Caco-2 (cell line): ENCODE results near the gene PRPH. TPM values are rescaled to one million over a fixed set of nuclear protein-coding genes. Genes with fewer than 3 reads are reported as not detected.

Experiments used
- BruUV-seq: library from RNA; stranded (reverse); fragments of 400-500 nt; replicated peaks from 2 replicates; lab custom pipeline; 2021; lab: Mats Ljungman, UMichigan
- CTCF ChIA-PET: fragments of 300-600 bp; sonication (Branson Sonifier 250); formaldehyde crosslinking; loops from one replicate; lab custom pipeline; 2022; ENCODE audit warnings: antibody characterized with exemption; lab: Charles Lee
- POLR2A ChIA-PET: fragments of 300-600 bp; sonication (Branson Sonifier 250); formaldehyde crosslinking; loops from one replicate; lab custom pipeline; 2022; ENCODE audit warnings: antibody characterized with exemption; lab: Charles Lee
- DNase-seq, 2 experiments: peaks; one replicate each; pipeline versions ENCODE4 v3.0.0 to v3.0.0-alpha.2; 2020 to 2022
- H3K27me3 ChIP-seq: replicated peaks from 2 replicates; pipeline ENCODE4 v1.6.0; 2011; ENCODE audit warnings: low read length; ENCODE audit not compliant: control insufficient read depth, insufficient read depth
- H3K36me3 ChIP-seq: 2 replicates; pipeline ENCODE4 v1.5.1; 2011; ENCODE audit warnings: low read length; ENCODE audit not compliant: control insufficient read depth, insufficient read depth
- H3K4me1 ChIP-seq: fragments of 250-450 bp; sonication (Bioruptor Pico); 2 replicates; pipeline ENCODE4 v1.5.1; 2020; ENCODE audit warnings: mild to moderate bottlenecking
- H3K4me3 ChIP-seq: 2 replicates; pipeline ENCODE4 v1.5.1; 2011; ENCODE audit warnings: low read depth, mild to moderate bottlenecking, control low read depth, low read length
- H3K9me3 ChIP-seq: fragments of 250-450 bp; sonication (Bioruptor Pico); 2 replicates; pipeline ENCODE4 v1.5.1; 2020; ENCODE audit warnings: mild to moderate bottlenecking, moderate library complexity
- H3K27ac Mint-ChIP-seq: one replicate; pipeline ENCODE4 v1.8.0; 2022; ENCODE audit warnings: mixed read lengths; ENCODE audit not compliant: unreplicated experiment
- H3K27me3 Mint-ChIP-seq: one replicate; pipeline ENCODE4 v1.8.0; 2022; ENCODE audit warnings: mixed read lengths; ENCODE audit not compliant: insufficient read depth, unreplicated experiment
- H3K36me3 Mint-ChIP-seq: one replicate; pipeline ENCODE4 v1.8.0; 2022; ENCODE audit warnings: mild to moderate bottlenecking, mixed read lengths; ENCODE audit not compliant: insufficient read depth, unreplicated experiment
- H3K4me1 Mint-ChIP-seq: one replicate; pipeline ENCODE4 v1.8.0; 2022; ENCODE audit warnings: low read depth, mixed read lengths; ENCODE audit not compliant: unreplicated experiment
- H3K4me3 Mint-ChIP-seq: one replicate; pipeline ENCODE4 v1.8.0; 2022; ENCODE audit warnings: mild to moderate bottlenecking, moderate library complexity, mixed read lengths; ENCODE audit not compliant: unreplicated experiment
- H3K9me3 Mint-ChIP-seq: one replicate; pipeline ENCODE4 v1.8.0; 2022; ENCODE audit warnings: mixed read lengths; ENCODE audit not compliant: unreplicated experiment
- CTCF ChIP-seq, 2 experiments: fragments of 200-600 bp in 1 of 2; IDR thresholded peaks; 1 replicate in 1 of 2; 2 replicates in 1 of 2; pipeline versions ENCODE4 v1.5.1 to v1.8.0; 2011 to 2022; ENCODE audit warnings: antibody characterized with exemption in 1 of 2, control low read depth in 1 of 2, inconsistent platforms in 1 of 2, low read depth in 1 of 2, low read length in 1 of 2, mild to moderate bottlenecking in 1 of 2, moderate library complexity in 1 of 2; ENCODE audit not compliant: insufficient read depth in 1 of 2, severe bottlenecking in 1 of 2, unreplicated experiment in 1 of 2
- intact Hi-C: fragments of 100-400 bp; cut with micrococcal nuclease; formaldehyde crosslinking; loops from one replicate; pipeline ENCODE4 v1.10.0; 2022; ENCODE audit not compliant: unreplicated experiment
- total RNA-seq: library from RNA; stranded (reverse); gene quantifications from 2 replicates; pipeline ENCODE4 v1.2.3, GENCODE V29; 2022

PRPH gene
- total RNA-seq, 1 experiment from 2014 or later: 4.9 TPM

- Histone ChIP-seq H3K36me3 (no peaks in the 10 kb centered on the region), H3K4me3 (peak overlapping the region; percentile 49), H3K9me3 (no peaks in the 10 kb centered on the region), H3K27me3 (no peaks in the 10 kb centered on the region), H3K4me1 (peaks cover 21% of the 10 kb centered on the region)
- intact Hi-C loops: no loop called here
- H3K36me3 Mint-ChIP-seq: peaks cover 8% of the 10 kb centered on the region
- no peak overlapping the region for H3K27ac Mint-ChIP-seq
- peaks cover 28% of the 10 kb centered on the region for H3K4me1 Mint-ChIP-seq
- ChIA-PET POLR2A (interaction anchor here (0.6 kb wide), 1 partner anchor 11 kb away, joined by 3 read pairs; no protein-coding TSS in a partner anchor), CTCF (interaction anchor here (0.6 to 3.8 kb wide), 5 partner anchors 11 to 47 kb away, joined by 3 to 49 read pairs (median 9); partner anchors contain the start of gene DNAJC22)
- H3K4me3 Mint-ChIP-seq: peak overlapping the region; percentile 73
- no TSS peak for BruUV-seq
- no peaks in the 10 kb centered on the region for H3K9me3 Mint-ChIP-seq
- TF ChIP-seq CTCF (IDR thresholded peaks at IDR 0.05; ENCODE audit: insufficient read depth in 1 of 2, low read depth in 1 of 2, low read length in 1 of 2, severe bottlenecking in 1 of 2, unreplicated experiment in 1 of 2): no peak
- H3K27me3 Mint-ChIP-seq: no peaks in the 10 kb centered on the region
- DNase-seq: no peak
Observed at GRCh38 chr12:49335955-49336644, 41.2 kb downstream of the PRPH start.

GRCh38 chr12:49336645-49337584, 42.0 kb downstream of the PRPH start, which contains the start of gene C1QL4:
Gene C1QL4 (minus strand): TSS chr12:49337188. CDS start chr12:49336477, 711 bp downstream.
- ChIA-PET CTCF (interaction anchor here (0.6 to 3.8 kb wide), 8 partner anchors 10 to 48 kb away, joined by 3 to 49 read pairs (median 4); partner anchors contain the start of genes DNAJC22 and TROAP), POLR2A (interaction anchor here (0.6 to 1.4 kb wide), 2 partner anchors 11 to 30 kb away, joined by 3 to 4 read pairs; partner anchors contain the start of gene SPATS2)
- no peaks in the 10 kb centered on the region for H3K27me3 ChIP-seq
- Mint-ChIP-seq H3K27ac (no peak within 1 kb of the TSS), H3K27me3 (no peaks in the 10 kb centered on the region), H3K9me3 (no peaks in the 10 kb centered on the region), H3K36me3 (peaks cover 8% of the 10 kb centered on the region), H3K4me1 (peaks cover 20% of the 10 kb centered on the region), H3K4me3 (peak within 1 kb of the TSS; percentile 73)
- H3K36me3 ChIP-seq: no peaks in the 10 kb centered on the region
- H3K9me3 ChIP-seq: no peaks in the 10 kb centered on the region
- peak; percentile 87 to 97 for DNase-seq
- peak within 1 kb of the TSS; percentile 49 for H3K4me3 ChIP-seq
- intact Hi-C loops: no loop called here
- H3K4me1 ChIP-seq: peaks cover 13% of the 10 kb centered on the region
- BruUV-seq: TSS peak; percentile 24
- peak; percentile 98 to 99 for TF ChIP-seq CTCF (IDR thresholded peaks at IDR 0.05; ENCODE audit: insufficient read depth in 1 of 2, low read depth in 1 of 2, low read length in 1 of 2, severe bottlenecking in 1 of 2, unreplicated experiment in 1 of 2)
